Endothelial cell of umbilical vein (primary cell): ENCODE measurements around the gene GNAL. TPM values are rescaled to one million over a fixed set of nuclear protein-coding genes. Genes with fewer than 3 reads are reported as not detected.

ENCODE experiments used
- BruUV-seq: library from RNA; stranded (reverse); fragments of 400-500 nt; replicated peaks from 2 replicates; lab custom pipeline; 2021; lab: Mats Ljungman, UMichigan
- CTCF ChIA-PET: fragments of 300-600, 350-600 bp; sonication (Branson Sonifier 250); formaldehyde crosslinking; loops from one replicate; lab custom pipeline; 2021; ENCODE audit warnings: antibody characterized with exemption, inconsistent platforms; lab: Charles Lee
- POLR2A ChIA-PET: fragments of 300-600, 350-600 bp; sonication (Branson Sonifier 250); formaldehyde crosslinking; loops from one replicate; lab custom pipeline; 2021; ENCODE audit warnings: antibody characterized with exemption, inconsistent platforms; lab: Charles Lee
- DNase-seq: peaks from one replicate; pipeline ENCODE4 v3.0.0-alpha.2; 2011; ENCODE audit warnings: low read depth, low spot score
- FAIRE-seq: peaks from 2 replicates; lab custom pipeline; 2011; peaks lifted over from hg19 to GRCh38; lab: Jason Lieb, UNC
- H2AFZ ChIP-seq: 2 replicates; pipeline ENCODE4 v1.6.0; 2012; ENCODE audit warnings: low read depth, low read length, control low read depth, inconsistent platforms
- H3K27ac ChIP-seq: 2 replicates; pipeline ENCODE4 v1.5.1; 2011; ENCODE audit warnings: low read depth, mild to moderate bottlenecking, control low read depth, low read length, moderate library complexity; ENCODE audit not compliant: insufficient read depth
- H3K27me3 ChIP-seq, 2 experiments: 2 replicates each; pipeline versions ENCODE4 v1.6.0 to v1.6.1; 2011; ENCODE audit warnings: low read length in 2 of 2, mixed read lengths in 1 of 2; ENCODE audit not compliant: control insufficient read depth in 2 of 2, insufficient read depth in 2 of 2
- H3K36me3 ChIP-seq, 2 experiments: 2 replicates in 1 of 2; 3 replicates in 1 of 2; pipeline ENCODE4 v1.5.1; 2011; ENCODE audit warnings: low read length in 2 of 2, mild to moderate bottlenecking in 1 of 2, moderate library complexity in 1 of 2; ENCODE audit not compliant: control insufficient read depth in 2 of 2, insufficient read depth in 2 of 2; ENCODE audit errors: extremely low read depth in 1 of 2
- H3K4me1 ChIP-seq: 3 replicates; pipeline ENCODE4 v1.5.1; 2011; ENCODE audit warnings: mild to moderate bottlenecking, low read length; ENCODE audit not compliant: control insufficient read depth, insufficient read depth; ENCODE audit errors: extremely low read depth
- H3K4me2 ChIP-seq: 2 replicates; pipeline ENCODE4 v1.6.1; 2011; ENCODE audit warnings: low read length, control low read depth, mixed read lengths; ENCODE audit not compliant: insufficient read depth
- H3K4me3 ChIP-seq, 3 experiments: fragments of 200-600 bp in 1 of 3; sonication (generic), shearing (Covaris generic) in 1 of 3; replicated peaks in 1 of 3; 2 replicates each; pipeline ENCODE4 v1.5.1; 2011 to 2016; ENCODE audit warnings: control low read depth in 3 of 3, low read length in 3 of 3, mild to moderate bottlenecking in 2 of 3, inconsistent platforms in 1 of 3, low read depth in 1 of 3, moderate library complexity in 1 of 3; ENCODE audit not compliant: insufficient read depth in 1 of 3
- H3K79me2 ChIP-seq: 2 replicates; pipeline ENCODE4 v1.6.0; 2012; ENCODE audit warnings: low read length, inconsistent platforms; ENCODE audit not compliant: control insufficient read depth, insufficient read depth
- H3K9ac ChIP-seq: replicated peaks from 2 replicates; pipeline ENCODE3; 2011; ENCODE audit warnings: low read length, control low read depth; ENCODE audit not compliant: insufficient read depth; ENCODE audit errors: extremely low read depth
- H3K9me1 ChIP-seq: replicated peaks from 3 replicates; pipeline ENCODE4 v1.6.0; 2011; ENCODE audit warnings: mild to moderate bottlenecking, low read length; ENCODE audit not compliant: control insufficient read depth, insufficient read depth; ENCODE audit errors: extremely low read depth
- H3K9me3 ChIP-seq: replicated peaks from 2 replicates; pipeline ENCODE4 v1.5.1; 2012; ENCODE audit warnings: low read length, inconsistent platforms; ENCODE audit not compliant: control insufficient read depth, insufficient read depth
- H4K20me1 ChIP-seq: replicated peaks from 2 replicates; pipeline ENCODE3; 2011; ENCODE audit warnings: mild to moderate bottlenecking, low read length; ENCODE audit not compliant: control insufficient read depth, insufficient read depth; ENCODE audit errors: extremely low read depth
- EZH2 ChIP-seq: IDR thresholded peaks from 2 replicates; pipeline ENCODE4 v1.6.1; 2012; ENCODE audit warnings: borderline replicate concordance, low read depth, mild to moderate bottlenecking, moderate library complexity, low read length, inconsistent platforms; ENCODE audit not compliant: severe bottlenecking
- FOS ChIP-seq: IDR thresholded peaks from 2 replicates; pipeline ENCODE4 v1.6.1; 2011; ENCODE audit warnings: mild to moderate bottlenecking, low read length, moderate library complexity, borderline replicate concordance; ENCODE audit not compliant: insufficient read depth
- GATA2 ChIP-seq: IDR thresholded peaks from 2 replicates; pipeline ENCODE4 v1.7.0; 2011; ENCODE audit warnings: low read depth, mild to moderate bottlenecking, moderate library complexity, mixed read lengths, low read length; ENCODE audit not compliant: insufficient read length, insufficient read depth
- JUN ChIP-seq: IDR thresholded peaks from 2 replicates; pipeline ENCODE4 v1.6.1; 2011; ENCODE audit warnings: borderline replicate concordance, low read depth; ENCODE audit not compliant: insufficient read length, insufficient read depth
- MAX ChIP-seq: IDR thresholded peaks from 2 replicates; pipeline ENCODE4 v1.6.1; 2011; ENCODE audit not compliant: insufficient read depth, insufficient read length
- MYC ChIP-seq: IDR thresholded peaks from one replicate; pipeline ENCODE4 v1.6.1; 2011; ENCODE audit warnings: mild to moderate bottlenecking, low read depth, low read length
- POLR2A ChIP-seq: IDR thresholded peaks from 2 replicates; pipeline ENCODE4 v1.6.1; 2012; ENCODE audit warnings: low read depth, mild to moderate bottlenecking, control low read depth, low read length
- POLR2AphosphoS5 ChIP-seq: IDR thresholded peaks from 2 replicates; pipeline ENCODE4 v1.6.1; 2012; ENCODE audit warnings: low read depth, mild to moderate bottlenecking, control low read depth, low read length, moderate library complexity; ENCODE audit not compliant: insufficient read depth
- dilution Hi-C: fragments of 300-500 bp; cut with MboI; formaldehyde crosslinking; loops from one replicate; pipeline ENCODE4 v1.15.0; 2019; ENCODE audit warnings: low sequenced_read_pairs; ENCODE audit not compliant: extremely low pct_ligation_motif_present
- intact Hi-C: fragments of 100-400 bp; cut with micrococcal nuclease; formaldehyde crosslinking; loops from one replicate; pipeline ENCODE4 v1.10.0; 2022
- polyA plus RNA-seq, 4 experiments: library from polyadenylated mRNA; depleted of rRNA in 3 of 4; stranded (reverse) in 3 of 4; unstranded in 1 of 4; fragments of >200 nt; gene quantifications; 2 replicates each; pipeline versions ENCODE4 v1.2.1 to v1.2.3, GENCODE V29; 2011 to 2012; ENCODE audit warnings: missing spikeins in 1 of 4
- total RNA-seq: library from RNA; stranded (reverse); gene quantifications from 2 replicates; pipeline ENCODE4 v1.2.3, GENCODE V29; 2021
- TF ChIP-seq, protein P1 (sequence below), 2 donors: IDR thresholded peaks; 1 replicate in 1 of 2; 2 replicates in 1 of 2; pipeline ENCODE4 v1.5.1; 2011; ENCODE audit warnings: low read length in 2 of 2, mild to moderate bottlenecking in 2 of 2, moderate library complexity in 2 of 2, control low read depth in 1 of 2, inconsistent platforms in 1 of 2, low read depth in 1 of 2; ENCODE audit not compliant: insufficient read depth in 1 of 2; ENCODE audit errors: extremely low read depth in 1 of 2

The GNAL gene
- total and polyA plus RNA-seq, 2 donors (not counting 3 experiments of a cell fraction or from before 2014, with no cell fraction given) = 0.07 to 0.73 TPM

DNA sequence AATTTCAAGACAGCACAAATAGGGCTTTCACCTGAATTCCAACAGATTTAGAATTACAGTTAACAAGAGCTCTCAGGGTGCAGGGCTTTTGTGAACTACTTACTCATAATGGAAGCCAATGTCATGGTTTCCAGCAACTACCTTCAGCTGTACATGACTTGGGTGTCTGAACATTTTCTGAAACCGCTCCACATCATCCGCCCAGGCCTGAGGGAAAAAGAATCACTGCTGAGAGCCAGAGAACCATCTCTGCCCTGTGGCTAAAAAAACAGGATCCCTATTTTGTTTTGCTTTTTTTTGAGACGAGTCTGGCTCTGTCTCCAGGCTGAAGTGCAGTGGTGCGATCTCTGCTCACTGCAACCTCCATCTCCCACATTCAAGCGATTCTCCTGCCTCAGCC lies 200.2 kb downstream of the GNAL start:
- Histone ChIP-seq H3K9me3 (no peaks in the 10 kb centered on the region), H3K9ac (no peak overlapping the region), H3K4me3 (no peak overlapping the region), H3K4me1 (peaks cover 4% of the 10 kb centered on the region), H3K36me3 (no peaks in the 10 kb centered on the region), H4K20me1 (no peaks in the 10 kb centered on the region), H3K27ac (no peak overlapping the region), H3K27me3 (no peaks in the 10 kb centered on the region), H2AFZ (no peak overlapping the region), H3K4me2 (no peak overlapping the region), H3K79me2 (no peaks in the 10 kb centered on the region), H3K9me1 (no peaks in the 10 kb centered on the region)
- FAIRE-seq (no peak), DNase-seq (no peak)
- dilution Hi-C loops (no loop called here), intact Hi-C loops (no loop called here)
- POLR2A ChIA-PET = interaction anchor here (0.6 kb wide), 1 partner anchor 92 kb away, joined by 5 read pairs; the partner anchor contains the start of gene IMPA2
- no peak for TF ChIP-seq GATA2
- TF ChIP-seq MAX = no peak
- no peak for TF ChIP-seq FOS
- no peak for TF ChIP-seq JUN
- no peak for TF ChIP-seq POLR2AphosphoS5
- no peak for TF ChIP-seq EZH2
- TF ChIP-seq POLR2A = no peak
- TF ChIP-seq, protein P1, sequence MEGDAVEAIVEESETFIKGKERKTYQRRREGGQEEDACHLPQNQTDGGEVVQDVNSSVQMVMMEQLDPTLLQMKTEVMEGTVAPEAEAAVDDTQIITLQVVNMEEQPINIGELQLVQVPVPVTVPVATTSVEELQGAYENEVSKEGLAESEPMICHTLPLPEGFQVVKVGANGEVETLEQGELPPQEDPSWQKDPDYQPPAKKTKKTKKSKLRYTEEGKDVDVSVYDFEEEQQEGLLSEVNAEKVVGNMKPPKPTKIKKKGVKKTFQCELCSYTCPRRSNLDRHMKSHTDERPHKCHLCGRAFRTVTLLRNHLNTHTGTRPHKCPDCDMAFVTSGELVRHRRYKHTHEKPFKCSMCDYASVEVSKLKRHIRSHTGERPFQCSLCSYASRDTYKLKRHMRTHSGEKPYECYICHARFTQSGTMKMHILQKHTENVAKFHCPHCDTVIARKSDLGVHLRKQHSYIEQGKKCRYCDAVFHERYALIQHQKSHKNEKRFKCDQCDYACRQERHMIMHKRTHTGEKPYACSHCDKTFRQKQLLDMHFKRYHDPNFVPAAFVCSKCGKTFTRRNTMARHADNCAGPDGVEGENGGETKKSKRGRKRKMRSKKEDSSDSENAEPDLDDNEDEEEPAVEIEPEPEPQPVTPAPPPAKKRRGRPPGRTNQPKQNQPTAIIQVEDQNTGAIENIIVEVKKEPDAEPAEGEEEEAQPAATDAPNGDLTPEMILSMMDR (IDR thresholded peaks at IDR 0.05; ENCODE audit: extremely low read depth in 1 of 2, insufficient read depth in 1 of 2, low read depth in 1 of 2, low read length in 2 of 2) = no peak
- TF ChIP-seq MYC = no peak
- no TSS peak for BruUV-seq
- CTCF ChIA-PET = no interaction called here
